Liver (tissue), 3 donors: ENCODE results near the gene FBXO31.

Experiments
- EGR1 ChIP-seq, 2 donors: IDR thresholded peaks; 2 replicates each; pipeline ENCODE4 v1.6.1; 2016 to 2018; ENCODE audit warnings: antibody characterized with exemption in 2 of 2, low read depth in 2 of 2
- GABPA ChIP-seq, 2 donors: IDR thresholded peaks in 1 of 2; conservative IDR thresholded peaks in 1 of 2; 2 replicates each; pipeline ENCODE4 v1.6.1; 2016; ENCODE audit warnings: antibody characterized with exemption in 2 of 2, mild to moderate bottlenecking in 1 of 2, moderate library complexity in 1 of 2
- MAX ChIP-seq: IDR thresholded peaks from 2 replicates; pipeline ENCODE4 v1.6.1; 2016; ENCODE audit warnings: antibody characterized with exemption
- RAD21 ChIP-seq, 2 donors: IDR thresholded peaks; 2 replicates each; pipeline ENCODE4 v1.6.1; 2016; ENCODE audit warnings: antibody characterized with exemption in 2 of 2, mild to moderate bottlenecking in 2 of 2
- SP1 ChIP-seq: IDR thresholded peaks from 2 replicates; pipeline ENCODE4 v1.6.1; 2018; ENCODE audit warnings: antibody characterized with exemption, mild to moderate bottlenecking
- TAF1 ChIP-seq: conservative IDR thresholded peaks from 2 replicates; pipeline ENCODE4 v1.6.1; 2016; ENCODE audit warnings: antibody characterized with exemption, mild to moderate bottlenecking
- TF ChIP-seq, protein P1 (sequence below): fragments of 150-350 bp; IDR thresholded peaks from 2 replicates; pipeline ENCODE4 v1.5.1; 2017; ENCODE audit warnings: improper control_type of control experiment, low read depth, low read length; ENCODE audit not compliant: missing input control
- TF ChIP-seq, protein P2 (sequence below): IDR thresholded peaks from 2 replicates; pipeline ENCODE4 v1.6.1; 2016; ENCODE audit warnings: antibody characterized with exemption, mild to moderate bottlenecking
- donor health status: healthy.
- donor health status: healthy.

DNA sequence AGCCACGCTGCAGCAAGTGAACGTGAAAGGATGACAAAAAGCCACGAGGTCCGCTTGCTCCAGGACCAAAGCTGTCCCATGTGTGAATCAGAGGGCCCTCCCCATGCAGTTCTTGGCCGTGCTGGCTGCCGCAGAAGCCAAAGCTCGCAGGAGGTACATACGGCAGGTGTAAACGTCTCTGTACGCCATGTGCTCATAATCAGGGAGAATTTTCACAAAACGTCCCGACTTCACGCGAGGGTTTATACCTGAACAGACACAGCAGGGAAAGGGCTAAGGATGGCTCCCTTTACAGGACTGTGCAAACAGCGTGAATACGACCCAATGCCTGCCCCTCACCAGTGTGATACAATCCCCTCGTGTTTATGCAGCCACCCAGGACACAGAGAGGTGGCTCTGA lies 25.3 kb downstream of the FBXO31 start:
- TF ChIP-seq, protein P1, sequence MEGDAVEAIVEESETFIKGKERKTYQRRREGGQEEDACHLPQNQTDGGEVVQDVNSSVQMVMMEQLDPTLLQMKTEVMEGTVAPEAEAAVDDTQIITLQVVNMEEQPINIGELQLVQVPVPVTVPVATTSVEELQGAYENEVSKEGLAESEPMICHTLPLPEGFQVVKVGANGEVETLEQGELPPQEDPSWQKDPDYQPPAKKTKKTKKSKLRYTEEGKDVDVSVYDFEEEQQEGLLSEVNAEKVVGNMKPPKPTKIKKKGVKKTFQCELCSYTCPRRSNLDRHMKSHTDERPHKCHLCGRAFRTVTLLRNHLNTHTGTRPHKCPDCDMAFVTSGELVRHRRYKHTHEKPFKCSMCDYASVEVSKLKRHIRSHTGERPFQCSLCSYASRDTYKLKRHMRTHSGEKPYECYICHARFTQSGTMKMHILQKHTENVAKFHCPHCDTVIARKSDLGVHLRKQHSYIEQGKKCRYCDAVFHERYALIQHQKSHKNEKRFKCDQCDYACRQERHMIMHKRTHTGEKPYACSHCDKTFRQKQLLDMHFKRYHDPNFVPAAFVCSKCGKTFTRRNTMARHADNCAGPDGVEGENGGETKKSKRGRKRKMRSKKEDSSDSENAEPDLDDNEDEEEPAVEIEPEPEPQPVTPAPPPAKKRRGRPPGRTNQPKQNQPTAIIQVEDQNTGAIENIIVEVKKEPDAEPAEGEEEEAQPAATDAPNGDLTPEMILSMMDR = no peak
- no peak for TF ChIP-seq RAD21 (IDR thresholded peaks at IDR 0.05)
- TF ChIP-seq GABPA (IDR thresholded peaks at IDR 0.05 in 1 of 2, conservative IDR thresholded peaks at IDR 0.05 in 1 of 2) = no peak
- TF ChIP-seq EGR1 (IDR thresholded peaks at IDR 0.05; ENCODE audit: low read depth in 2 of 2) = no peak
- TF ChIP-seq, protein P2, sequence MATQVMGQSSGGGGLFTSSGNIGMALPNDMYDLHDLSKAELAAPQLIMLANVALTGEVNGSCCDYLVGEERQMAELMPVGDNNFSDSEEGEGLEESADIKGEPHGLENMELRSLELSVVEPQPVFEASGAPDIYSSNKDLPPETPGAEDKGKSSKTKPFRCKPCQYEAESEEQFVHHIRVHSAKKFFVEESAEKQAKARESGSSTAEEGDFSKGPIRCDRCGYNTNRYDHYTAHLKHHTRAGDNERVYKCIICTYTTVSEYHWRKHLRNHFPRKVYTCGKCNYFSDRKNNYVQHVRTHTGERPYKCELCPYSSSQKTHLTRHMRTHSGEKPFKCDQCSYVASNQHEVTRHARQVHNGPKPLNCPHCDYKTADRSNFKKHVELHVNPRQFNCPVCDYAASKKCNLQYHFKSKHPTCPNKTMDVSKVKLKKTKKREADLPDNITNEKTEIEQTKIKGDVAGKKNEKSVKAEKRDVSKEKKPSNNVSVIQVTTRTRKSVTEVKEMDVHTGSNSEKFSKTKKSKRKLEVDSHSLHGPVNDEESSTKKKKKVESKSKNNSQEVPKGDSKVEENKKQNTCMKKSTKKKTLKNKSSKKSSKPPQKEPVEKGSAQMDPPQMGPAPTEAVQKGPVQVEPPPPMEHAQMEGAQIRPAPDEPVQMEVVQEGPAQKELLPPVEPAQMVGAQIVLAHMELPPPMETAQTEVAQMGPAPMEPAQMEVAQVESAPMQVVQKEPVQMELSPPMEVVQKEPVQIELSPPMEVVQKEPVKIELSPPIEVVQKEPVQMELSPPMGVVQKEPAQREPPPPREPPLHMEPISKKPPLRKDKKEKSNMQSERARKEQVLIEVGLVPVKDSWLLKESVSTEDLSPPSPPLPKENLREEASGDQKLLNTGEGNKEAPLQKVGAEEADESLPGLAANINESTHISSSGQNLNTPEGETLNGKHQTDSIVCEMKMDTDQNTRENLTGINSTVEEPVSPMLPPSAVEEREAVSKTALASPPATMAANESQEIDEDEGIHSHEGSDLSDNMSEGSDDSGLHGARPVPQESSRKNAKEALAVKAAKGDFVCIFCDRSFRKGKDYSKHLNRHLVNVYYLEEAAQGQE = no peak
- TF ChIP-seq MAX = no peak
- no peak for TF ChIP-seq SP1
- no peak for TF ChIP-seq TAF1
